K562 (cell line): ENCODE results near the gene SH3D21. TPM values are rescaled to one million over a fixed set of nuclear protein-coding genes. Genes with fewer than 3 reads are reported as not detected.

ENCODE experiments used
- ATAC-seq: fragments of 200-7000 bp; cut with Tn5 transposase; 3 replicates; pipeline ENCODE4 v1.9.1; 2020; ENCODE audit warnings: moderate library complexity
- BruUV-seq: library from RNA; stranded (reverse); fragments of 400-500 nt; replicated peaks from 2 replicates; lab custom pipeline; 2021; lab: Mats Ljungman, UMichigan
- CTCF ChIA-PET: fragments of 300-600 bp; formaldehyde crosslinking; extraction: SDS; loops from one replicate; lab custom pipeline; 2021; ENCODE audit warnings: low intra/inter-chr PET ratio; lab: Yijun Ruan, JAX
- POLR2A ChIA-PET: fragments of 300-600, 350-650 bp; sonication (Branson Sonifier 250); formaldehyde crosslinking; extraction: SDS; loops from one replicate; lab custom pipeline; 2021; ENCODE audit warnings: antibody characterized with exemption, inconsistent platforms; lab: Yijun Ruan, JAX
- DNase-seq, 4 experiments: peaks; one replicate each; pipeline versions ENCODE4 v3.0.0 to v3.0.0-alpha.2; 2011 to 2018; ENCODE audit warnings: low spot score in 3 of 4, mixed read lengths in 3 of 4; ENCODE audit errors: extremely low read depth in 1 of 4
- FAIRE-seq: peaks from 2 replicates; lab custom pipeline; 2011; peaks lifted over from hg19 to GRCh38; lab: Jason Lieb, UNC
- H2AFZ ChIP-seq: 2 replicates; pipeline ENCODE4 v1.6.0; 2011; ENCODE audit warnings: low read depth, low read length, control low read depth, inconsistent platforms
- H3K27ac ChIP-seq: fragments of 200-600 bp; 3 replicates; pipeline ENCODE4 v1.8.0; 2011; ENCODE audit warnings: low read depth, mild to moderate bottlenecking, control low read depth, inconsistent platforms, low read length, moderate library complexity, mixed read lengths; ENCODE audit errors: extremely low read depth
- H3K27me3 ChIP-seq, 2 experiments: fragments of 300-600 bp in 1 of 2; 2 replicates in 1 of 2; 3 replicates in 1 of 2; pipeline versions ENCODE4 v1.6.0 to v1.8.0; 2011; ENCODE audit warnings: inconsistent platforms in 2 of 2, low read length in 2 of 2, mild to moderate bottlenecking in 1 of 2, mixed read lengths in 1 of 2, moderate library complexity in 1 of 2; ENCODE audit not compliant: control insufficient read depth in 2 of 2, insufficient read depth in 2 of 2
- H3K36me3 ChIP-seq: fragments of 300-600 bp; 3 replicates; pipeline ENCODE4 v1.8.0; 2011; ENCODE audit warnings: mild to moderate bottlenecking, low read length, inconsistent platforms; ENCODE audit not compliant: control insufficient read depth, insufficient read depth
- H3K4me1 ChIP-seq, 2 experiments: fragments of 200-600 bp in 1 of 2; replicated peaks in 1 of 2; 2 replicates in 1 of 2; 3 replicates in 1 of 2; pipeline versions ENCODE4 v1.5.1 to v1.8.0; 2011; ENCODE audit warnings: inconsistent platforms in 2 of 2, low read length in 2 of 2, mild to moderate bottlenecking in 1 of 2, mixed read lengths in 1 of 2, moderate library complexity in 1 of 2; ENCODE audit not compliant: control insufficient read depth in 2 of 2, insufficient read depth in 2 of 2
- H3K4me2 ChIP-seq: 2 replicates; pipeline ENCODE4 v1.6.1; 2011; ENCODE audit warnings: low read length, control low read depth, inconsistent platforms, mixed read lengths; ENCODE audit not compliant: insufficient read depth
- H3K4me3 ChIP-seq: fragments of 200-600 bp; sonication (generic), shearing (Covaris generic); 2 replicates; pipeline ENCODE4 v1.5.1; 2016; ENCODE audit warnings: control low read depth, inconsistent platforms
- H3K79me2 ChIP-seq: fragments of 200-600 bp; 3 replicates; pipeline ENCODE4 v1.8.0; 2011; ENCODE audit warnings: low read length, inconsistent platforms; ENCODE audit not compliant: control insufficient read depth, insufficient read depth
- H3K9ac ChIP-seq, 2 experiments: 2 replicates each; pipeline versions ENCODE4 v1.6.0 to v1.6.1; 2011; ENCODE audit warnings: low read depth in 2 of 2, low read length in 2 of 2, control low read depth in 1 of 2, inconsistent platforms in 1 of 2, mild to moderate bottlenecking in 1 of 2, mixed read lengths in 1 of 2; ENCODE audit not compliant: insufficient read depth in 1 of 2
- H3K9me1 ChIP-seq: one replicate; pipeline ENCODE4 v1.6.0; 2011; ENCODE audit warnings: inconsistent platforms, mild to moderate bottlenecking, low read length, moderate library complexity; ENCODE audit not compliant: control insufficient read depth, insufficient read depth
- H3K9me3 ChIP-seq: replicated peaks from 2 replicates; pipeline ENCODE4 v1.5.1; 2011; ENCODE audit warnings: low read depth, low read length, inconsistent platforms; ENCODE audit not compliant: control insufficient read depth, insufficient read depth
- H4K20me1 ChIP-seq: replicated peaks from 2 replicates; pipeline ENCODE4 v1.6.1; 2011; ENCODE audit warnings: low read length, inconsistent platforms, mixed read lengths; ENCODE audit not compliant: control insufficient read depth, insufficient read depth
- POLR2G ChIP-seq: fragments of 200-400 bp; formaldehyde crosslinking; IDR thresholded peaks from 2 replicates; pipeline ENCODE4 v1.6.1; 2017; ENCODE audit warnings: low read depth, mild to moderate bottlenecking, antibody characterized with exemption, low read length, moderate library complexity
- WGBS: fragments of 100-300 bp; shearing (Covaris generic); methylation state at CpG from one replicate; pipeline ENCODE4 v1.1.6; 2016; ENCODE audit warnings: low coverage, mixed read lengths; ENCODE audit not compliant: insufficient coverage; ENCODE audit errors: missing lambda C conversion rate; 5-methylcytosine and 5-hydroxymethylcytosine counted together
- in situ Hi-C: fragments of 300-500 bp; cut with MboI; formaldehyde crosslinking; loops from 4 replicates; pipeline ENCODE4 v1.15.0; 2018; ENCODE audit warnings: inconsistent platforms, mixed read lengths
- intact Hi-C: fragments of 100-400 bp; cut with micrococcal nuclease; formaldehyde crosslinking; loops from 2 replicates; pipeline ENCODE4 v1.14.2; 2022
- polyA plus RNA-seq, 8 experiments: library from polyadenylated mRNA; depleted of rRNA in 4 of 8; stranded (reverse) in 5 of 8; unstranded in 3 of 8; fragments of >200 nt; fragmentation: Nextera tagmentation in 2 of 8; fragmentation: Illumina TruSeq in 1 of 8; extraction: Ambion mirVana in 2 of 8; extraction: Trizol in 1 of 8; gene quantifications; 2 replicates each; pipeline versions ENCODE4 v1.2.1 to v1.2.3, GENCODE V29; 2011 to 2014; ENCODE audit warnings: inconsistent platforms in 1 of 8, missing spikeins in 1 of 8
- total RNA-seq, 7 experiments: library from RNA; depleted of rRNA in 6 of 7; stranded (reverse); fragments of >200 nt in 6 of 7; fragmentation: Illumina TruSeq in 2 of 7; extraction: Trizol in 2 of 7; gene quantifications; 2 replicates each; pipeline versions ENCODE4 v1.2.1 to v1.2.3, GENCODE V29; 2011 to 2021; ENCODE audit warnings: low replicate concordance in 1 of 7
- TF ChIP-seq, protein P1 (sequence below): fragments of 250-450 bp; sonication (Bioruptor Pico); IDR thresholded peaks from 2 replicates; pipeline ENCODE4 v1.5.1; 2021; ENCODE audit warnings: mild to moderate bottlenecking

SH3D21 gene
- total and polyA plus RNA-seq, 9 of the 15 experiments (the other 6 are each of a cell fraction or from before 2014, with no cell fraction given): 0.01 to 4.7 (median 1.8) TPM

GRCh38 chr1:36349839-36350238, 43.7 kb downstream of the SH3D21 start:
- H3K36me3 ChIP-seq: peaks cover 90% of the 10 kb centered on the region; the same call in 2 of the 3 replicates
- FAIRE-seq (no peak), ATAC-seq (no peak)
- H3K4me3 ChIP-seq: no peak overlapping the region
- no peak overlapping the region for H3K4me2 ChIP-seq
- BruUV-seq: no TSS peak
- peak; percentile 51 for TF ChIP-seq POLR2G
- TF ChIP-seq, protein P1, sequence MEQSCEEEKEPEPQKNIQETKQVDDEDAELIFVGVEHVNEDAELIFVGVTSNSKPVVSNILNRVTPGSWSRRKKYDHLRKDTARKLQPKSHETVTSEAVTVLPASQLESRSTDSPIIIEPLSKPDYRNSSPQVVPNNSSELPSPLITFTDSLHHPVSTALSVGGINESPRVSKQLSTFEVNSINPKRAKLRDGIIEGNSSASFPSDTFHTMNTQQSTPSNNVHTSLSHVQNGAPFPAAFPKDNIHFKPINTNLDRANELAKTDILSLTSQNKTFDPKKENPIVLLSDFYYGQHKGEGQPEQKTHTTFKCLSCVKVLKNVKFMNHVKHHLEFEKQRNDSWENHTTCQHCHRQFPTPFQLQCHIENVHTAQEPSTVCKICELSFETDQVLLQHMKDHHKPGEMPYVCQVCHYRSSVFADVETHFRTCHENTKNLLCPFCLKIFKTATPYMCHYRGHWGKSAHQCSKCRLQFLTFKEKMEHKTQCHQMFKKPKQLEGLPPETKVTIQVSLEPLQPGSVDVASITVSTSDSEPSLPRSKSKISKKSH (CRISPR knock-in tag): no peak
- TF ChIP-seq, all 486 proteins: peak for 1
- H3K9me1 ChIP-seq: no peaks in the 10 kb centered on the region
- no peak overlapping the region for H2AFZ ChIP-seq
- in situ Hi-C loops: loop anchor here (5.0 kb wide), 1 partner anchor 72 kb away; no protein-coding TSS in a partner anchor
- H3K4me1 ChIP-seq: peaks cover 5 to 16% of the 10 kb centered on the region in 2 experiments; a peak in 4 of 5 replicates
- WGBS: 94% methylated on average over 15 of the region's 16 CpGs
- POLR2A ChIA-PET: interaction anchor here (1.6 kb wide), 1 partner anchor 9 kb away, joined by 5 read pairs; no protein-coding TSS in a partner anchor
- no peak overlapping the region for H3K27ac ChIP-seq
- intact Hi-C loops: no loop called here
- peak overlapping the region in 1 of 2 experiments; percentile 43; a peak in 2 of 4 replicates for H3K9ac ChIP-seq
- H3K27me3 ChIP-seq: no peaks in the 10 kb centered on the region
- no peak for DNase-seq
- H3K9me3 ChIP-seq: no peaks in the 10 kb centered on the region
- no peaks in the 10 kb centered on the region for H3K79me2 ChIP-seq
- peaks cover 9% of the 10 kb centered on the region; the same call in 1 of the 2 replicates for H4K20me1 ChIP-seq
- CTCF ChIA-PET: no interaction called here
